COLO668 (cell line): Measurements from ENCODE around the gene HACD1.

ENCODE experiments used
- DNase-seq: peaks from one replicate; lab custom pipeline; 2025; ENCODE audit not compliant: unreplicated experiment; lab: John Stamatoyannopoulos, UW

The HACD1 gene

DNA sequence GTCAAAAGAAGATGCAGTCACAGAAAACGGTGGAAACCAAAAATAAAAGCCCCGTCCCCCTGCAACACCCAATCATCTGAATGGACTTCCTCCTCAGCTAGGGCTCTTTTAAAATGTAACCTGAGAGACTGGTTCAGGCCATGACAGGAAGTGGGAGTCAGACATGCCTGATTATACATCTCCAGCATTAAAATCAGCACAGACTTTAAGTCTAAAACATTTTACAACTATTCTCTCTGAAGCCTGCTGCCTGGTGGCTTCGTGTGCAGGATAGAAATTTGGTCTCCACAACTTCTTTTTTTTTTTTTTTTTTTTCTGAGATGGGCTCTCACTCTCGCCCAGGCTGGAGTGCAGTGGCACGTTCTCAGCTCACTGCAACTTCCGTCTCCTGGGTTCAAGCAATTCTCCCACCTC is 30.3 kb downstream of the HACD1 start:
- no peak for DNase-seq

DNA sequence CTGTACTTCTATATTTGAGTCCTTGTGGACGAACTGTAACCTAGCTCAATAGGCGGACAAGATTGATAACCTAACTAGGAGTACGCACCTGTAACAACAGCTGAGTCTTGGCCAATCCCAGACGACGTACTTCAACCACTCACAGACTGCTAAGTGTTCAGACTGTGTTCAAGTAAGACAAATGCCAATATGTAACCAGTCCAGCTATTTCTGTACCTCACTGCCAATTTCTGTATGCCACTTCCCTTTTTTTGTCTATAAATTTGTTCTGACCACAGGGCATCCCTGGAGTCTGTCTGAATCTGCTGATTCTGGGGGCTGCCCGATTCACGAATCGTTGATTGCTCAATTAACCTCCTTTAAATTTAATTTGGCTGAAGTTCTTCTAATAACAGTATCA is 32.2 kb downstream of the HACD1 start:
- no peak for DNase-seq

DNA sequence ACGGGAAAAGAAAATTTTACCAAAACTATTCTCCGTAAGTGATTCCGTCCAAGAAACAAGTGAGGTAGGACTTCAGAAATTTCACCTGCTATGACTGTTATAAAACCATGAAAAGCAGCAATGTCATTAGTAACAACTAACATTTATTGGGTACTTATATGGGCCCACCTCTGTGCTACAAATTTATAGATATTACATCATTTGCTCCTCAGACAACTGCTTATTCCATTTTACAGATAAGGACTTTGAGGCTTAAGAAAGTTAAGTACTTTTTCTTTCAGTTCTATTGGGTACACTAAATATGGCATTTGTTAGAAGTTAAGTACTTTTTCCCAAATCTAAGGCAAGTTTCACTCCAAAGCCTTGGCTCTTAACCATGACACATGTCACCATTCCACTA is 36.3 kb downstream of the HACD1 start:
- no peak for DNase-seq

DNA sequence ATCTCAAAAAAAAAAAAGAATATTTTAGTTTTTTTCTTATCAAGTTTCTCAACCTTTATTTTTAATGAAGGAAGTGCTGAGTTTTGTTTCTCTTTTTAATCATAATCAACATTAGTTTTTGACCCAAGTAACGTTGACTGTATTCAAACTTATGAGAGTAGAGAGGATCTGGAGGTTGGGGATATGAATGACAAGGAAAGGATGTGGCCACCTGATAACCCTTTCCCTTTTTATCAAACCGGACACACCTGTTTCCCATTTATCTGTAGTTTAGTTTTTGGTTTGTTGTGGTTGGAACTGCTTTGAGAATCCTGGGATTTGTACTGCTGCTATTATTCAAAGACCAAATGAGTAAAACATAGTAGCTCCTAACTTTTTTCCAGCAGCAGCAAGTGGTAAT is 38.6 kb downstream of the HACD1 start:
- no peak for DNase-seq

DNA sequence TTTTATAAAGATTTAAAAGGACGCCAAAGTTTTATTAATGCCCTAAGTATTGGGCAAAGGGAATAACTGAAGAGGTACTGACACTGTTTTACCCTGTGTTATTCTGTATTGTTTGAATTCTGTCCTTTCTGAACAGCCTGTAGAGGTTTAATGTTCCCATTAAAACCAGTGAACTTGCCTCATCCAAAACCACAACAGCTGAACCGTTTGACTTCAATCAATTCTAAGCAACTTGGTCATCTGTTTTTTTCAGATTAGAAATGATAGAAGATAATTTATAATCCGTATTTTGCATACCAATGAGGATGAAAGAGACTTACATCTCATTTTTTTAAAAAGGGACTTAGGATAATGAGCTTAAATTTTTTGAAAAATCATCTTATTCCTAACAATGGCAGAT is 40.4 kb downstream of the HACD1 start:
- no peak for DNase-seq

DNA sequence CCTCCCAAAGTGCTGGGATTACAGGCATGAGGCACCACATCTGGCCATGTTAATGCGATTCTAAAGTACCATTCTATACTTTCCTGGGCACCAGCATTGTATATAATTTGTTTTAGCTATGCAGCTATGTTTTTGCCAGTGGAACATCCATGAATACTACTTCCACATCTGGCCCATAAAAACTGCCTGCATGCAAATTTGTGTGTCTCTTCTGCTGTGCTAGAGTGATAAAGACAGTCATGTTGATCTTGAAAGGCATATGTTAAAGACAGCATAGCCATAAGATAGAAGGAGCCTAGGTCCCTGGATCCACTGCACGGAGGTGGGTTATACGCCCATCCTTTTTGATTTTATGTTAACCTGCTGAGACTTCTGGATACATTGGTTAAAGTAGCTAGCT is 52.3 kb downstream of the HACD1 start:
- no peak for DNase-seq

DNA sequence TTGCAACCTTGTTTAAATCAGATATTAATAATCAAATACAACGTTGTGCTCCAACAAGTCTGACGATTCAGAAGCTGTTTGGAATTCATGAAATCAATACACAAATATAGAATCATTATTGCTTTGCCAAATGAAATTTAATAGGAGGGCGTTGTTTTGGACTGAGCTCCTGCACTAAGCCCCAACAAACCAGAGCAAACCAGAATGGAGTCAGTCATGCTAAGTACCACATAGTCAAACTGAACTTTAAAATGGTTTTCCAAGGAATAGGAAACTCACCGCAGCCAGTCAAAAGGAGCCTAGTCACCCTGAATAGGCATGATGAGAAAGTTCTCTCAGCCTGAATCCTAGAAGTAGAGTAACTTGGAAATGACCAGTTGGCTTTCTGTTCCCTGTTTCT is 53.7 kb downstream of the HACD1 start:
- DNase-seq: no peak

DNA sequence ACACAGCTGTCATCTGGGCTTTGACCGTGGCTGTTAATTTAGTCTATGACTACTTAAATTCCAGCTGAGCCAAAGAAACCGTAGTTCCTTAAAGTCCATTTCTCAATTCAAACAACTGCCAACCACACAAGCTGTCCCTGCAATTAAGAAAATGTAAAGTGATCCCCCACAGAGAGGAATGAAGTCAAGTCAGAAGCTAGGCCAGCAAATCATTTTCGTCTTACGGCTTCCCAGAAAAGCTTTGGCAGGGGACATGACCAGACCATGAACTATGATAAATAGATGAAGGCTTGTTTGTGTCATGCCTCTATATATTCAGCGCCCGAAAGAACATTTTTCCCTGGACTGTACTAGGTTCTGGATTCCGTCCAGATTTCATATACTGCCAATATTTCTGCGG is 54.6 kb downstream of the HACD1 start:
- no peak for DNase-seq

DNA sequence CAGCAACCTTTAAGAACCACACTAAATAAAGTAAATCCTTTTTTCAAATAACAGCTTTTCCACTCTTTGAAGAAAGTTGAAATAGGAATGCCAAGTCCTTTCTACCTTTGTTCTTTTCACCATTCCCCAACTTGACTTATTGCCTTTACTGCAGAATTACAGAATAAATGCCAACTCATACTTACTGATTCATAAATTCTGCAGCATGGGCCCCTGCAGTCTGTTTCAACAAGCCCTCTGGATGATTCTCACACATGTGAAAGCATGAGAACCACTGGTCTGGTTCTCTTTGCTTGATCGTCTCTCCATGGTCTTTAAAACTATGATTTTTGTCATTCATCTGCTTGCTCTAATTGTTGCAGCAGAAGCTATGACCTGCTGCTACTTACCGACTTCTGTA is 56.1 kb downstream of the HACD1 start:
- DNase-seq: no peak

DNA sequence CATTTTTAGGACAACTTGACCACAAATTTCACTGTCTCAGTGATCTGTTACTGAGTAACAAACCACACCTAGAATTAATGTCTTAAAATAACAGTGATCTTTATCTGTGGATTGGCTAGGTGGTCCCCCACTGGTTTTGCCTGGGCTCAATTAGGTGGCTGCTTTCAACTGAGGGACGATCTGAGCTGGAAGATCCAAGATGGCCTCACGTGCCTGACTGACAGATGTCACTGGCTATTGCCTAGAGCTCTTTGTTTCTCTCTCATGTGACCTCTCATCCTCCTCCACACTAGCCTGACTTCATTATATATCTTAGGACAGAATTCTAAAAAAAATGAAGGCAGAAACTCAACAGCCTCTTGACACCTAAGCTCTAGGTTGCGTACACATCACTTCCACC is 59.7 kb downstream of the HACD1 start:
- DNase-seq: no peak

DNA sequence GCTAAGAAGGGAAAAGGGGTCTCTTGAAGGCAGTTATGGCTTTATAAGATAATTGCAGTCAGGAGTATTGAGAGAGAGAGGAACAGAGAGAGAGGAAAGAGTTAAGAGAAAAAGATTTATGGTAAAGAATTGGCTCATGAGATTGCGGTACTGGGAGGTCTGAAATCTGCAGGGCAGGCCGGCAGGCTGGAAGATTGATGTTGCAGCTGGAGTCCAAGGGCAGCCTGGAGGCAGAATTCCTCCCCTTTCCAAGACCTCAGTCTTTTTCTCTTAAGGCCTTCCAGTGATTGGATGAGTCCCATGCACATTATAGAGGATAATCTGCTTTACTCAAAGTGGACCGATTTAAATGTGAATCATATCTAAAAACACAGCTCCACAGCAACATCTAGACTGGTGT is 68.4 kb downstream of the HACD1 start:
- no peak for DNase-seq

DNA sequence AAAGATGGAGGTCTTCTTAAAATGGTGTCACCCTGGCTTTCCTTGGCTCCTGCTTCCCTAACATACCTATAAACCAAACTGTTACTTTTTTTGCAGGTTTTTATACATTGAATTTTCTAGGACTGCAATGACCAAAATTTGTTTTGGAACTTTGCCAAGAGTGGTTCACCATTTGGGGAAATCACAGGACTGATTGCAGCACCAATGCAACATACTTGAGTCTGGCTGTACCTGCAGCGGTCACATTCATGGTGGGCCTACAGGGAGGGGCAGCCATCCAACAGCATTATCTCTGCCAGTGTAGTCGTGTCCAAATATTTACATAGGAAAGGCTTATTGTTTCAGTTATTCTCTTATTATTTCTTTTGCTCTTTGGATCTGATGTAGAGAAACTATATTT is 69.0 kb downstream of the HACD1 start:
- no peak for DNase-seq

DNA sequence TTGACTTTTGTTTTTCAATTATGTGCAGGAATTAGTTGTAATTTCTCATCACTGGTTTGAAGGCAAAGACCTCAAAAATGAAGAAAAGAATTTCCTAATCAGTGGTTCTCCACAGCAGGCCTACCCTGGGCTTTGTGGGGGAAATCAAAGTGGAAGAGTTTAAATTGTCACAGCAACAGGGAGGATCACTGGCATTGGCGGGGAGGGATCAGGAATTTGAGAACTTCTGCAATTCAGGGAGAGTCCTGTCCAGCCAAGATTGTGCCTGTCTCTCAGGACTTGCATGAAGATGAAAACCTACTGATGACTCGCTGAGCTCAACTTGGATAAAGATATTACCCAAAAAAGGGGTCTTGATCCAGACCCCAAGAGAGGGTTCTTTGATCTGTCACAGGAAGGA is 70.1 kb downstream of the HACD1 start:
- DNase-seq: no peak

DNA sequence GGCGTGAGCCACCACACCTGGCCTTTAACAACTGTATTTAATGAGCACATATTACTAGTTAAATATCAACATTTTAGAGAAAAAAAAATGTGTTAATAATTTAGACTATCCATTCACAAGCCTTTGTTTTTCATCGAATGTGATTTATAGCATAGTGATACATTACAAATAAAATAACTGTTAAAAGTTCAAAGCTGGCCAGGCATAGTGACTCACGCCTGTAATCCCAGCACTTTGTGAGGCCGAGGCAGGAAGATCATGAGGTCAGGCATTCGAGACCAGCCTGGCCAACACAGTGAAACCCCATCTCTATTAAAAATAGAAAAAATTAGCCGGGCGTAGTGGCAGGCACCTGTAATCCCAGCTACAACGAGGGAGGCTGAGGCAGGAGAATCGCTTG is 72.7 kb downstream of the HACD1 start:
- DNase-seq: no peak
